Stimulated activated CD4-positive, alpha-beta T cell treated with anti-CD3 and anti-CD28 coated beads, TNF-alpha, amount 100 ng/mL, for 24 hours (primary cell): ENCODE results near the gene GPR83.
"Not testable (repeated sequence)": the region's sequence is repeated elsewhere in the genome, so short reads cannot be mapped to it uniquely, and the experiment has no call there.

Experiments
- DNase-seq, 3 experiments: peaks; one replicate each; pipeline ENCODE4 v3.0.0-alpha.2; 2020; ENCODE audit warnings: low read depth in 3 of 3

Gene GPR83

DNA sequence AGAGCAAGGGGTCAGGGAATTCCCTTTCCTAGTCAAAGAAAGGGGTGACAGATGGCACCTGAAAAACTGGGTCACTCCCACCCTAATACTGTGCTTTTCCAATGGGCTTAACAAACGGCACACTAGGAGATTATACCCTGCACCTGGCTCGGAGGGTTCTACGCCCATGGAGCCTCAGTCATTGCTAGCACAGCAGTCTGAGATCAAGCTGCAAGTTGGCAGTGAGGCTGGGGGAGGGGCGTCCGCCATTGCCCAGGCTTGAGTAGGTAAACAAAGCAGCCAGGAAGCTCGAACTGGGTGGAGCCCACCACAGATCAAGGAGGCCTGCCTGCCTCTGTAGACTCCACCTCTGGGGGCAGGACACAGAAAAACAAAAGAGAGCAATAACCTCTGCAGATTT is 30.6 kb downstream of the GPR83 start:
- DNase-seq = not testable (repeated sequence)

DNA sequence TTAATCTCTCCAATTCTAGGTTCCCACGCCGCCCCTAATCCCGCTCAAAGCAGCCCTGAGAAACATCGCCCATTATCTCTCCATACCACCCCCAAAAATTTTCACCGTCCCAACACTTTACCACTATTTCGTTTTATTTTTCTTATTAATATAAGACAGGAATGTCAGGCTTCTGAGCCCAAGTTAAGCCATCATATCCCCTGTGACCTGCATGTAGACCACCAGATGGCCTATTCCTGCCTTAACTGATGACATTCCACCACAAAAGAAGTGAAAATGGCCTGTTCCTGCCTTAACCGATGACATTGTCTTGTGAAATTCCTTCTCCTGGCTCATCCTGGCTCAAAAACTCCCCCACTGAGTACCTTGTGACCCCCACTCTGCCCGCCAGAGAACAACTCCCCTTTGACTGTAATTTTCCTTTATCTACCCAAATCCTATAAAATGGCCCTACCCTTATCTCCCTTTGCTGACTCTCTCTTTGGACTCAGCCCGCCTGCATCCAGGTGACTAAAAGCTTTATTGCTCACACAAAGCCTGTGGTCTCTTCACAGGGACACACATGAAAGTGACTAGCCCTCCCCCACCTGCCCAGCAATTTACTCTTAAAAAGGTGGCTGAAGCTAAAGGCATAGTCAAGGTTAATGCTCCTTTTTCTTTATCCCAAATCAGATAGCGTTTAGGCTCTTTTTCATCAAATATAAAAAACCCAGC is 50.2 kb downstream of the GPR83 start:
- not testable (repeated sequence) for DNase-seq

DNA sequence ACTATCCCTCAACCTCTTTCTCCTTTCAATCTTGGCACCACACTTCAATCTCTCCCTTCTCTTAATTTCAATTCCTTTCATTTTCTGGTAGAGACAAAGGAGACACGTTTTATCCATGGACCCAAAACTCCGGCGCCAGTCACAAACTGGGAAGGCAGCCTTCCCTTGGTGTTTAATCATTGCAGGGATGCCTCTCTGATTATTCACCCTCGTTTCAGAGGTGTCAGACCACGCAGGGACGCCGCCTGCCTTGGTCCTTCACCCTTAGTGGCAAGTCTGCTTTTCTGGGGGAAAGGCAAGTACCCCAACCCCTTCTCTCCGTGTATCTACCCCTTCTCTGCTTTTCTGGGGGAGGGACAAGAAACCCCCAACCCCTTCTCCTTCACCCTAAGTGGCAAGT is 54.9 kb downstream of the GPR83 start:
- DNase-seq = not testable (repeated sequence)

DNA sequence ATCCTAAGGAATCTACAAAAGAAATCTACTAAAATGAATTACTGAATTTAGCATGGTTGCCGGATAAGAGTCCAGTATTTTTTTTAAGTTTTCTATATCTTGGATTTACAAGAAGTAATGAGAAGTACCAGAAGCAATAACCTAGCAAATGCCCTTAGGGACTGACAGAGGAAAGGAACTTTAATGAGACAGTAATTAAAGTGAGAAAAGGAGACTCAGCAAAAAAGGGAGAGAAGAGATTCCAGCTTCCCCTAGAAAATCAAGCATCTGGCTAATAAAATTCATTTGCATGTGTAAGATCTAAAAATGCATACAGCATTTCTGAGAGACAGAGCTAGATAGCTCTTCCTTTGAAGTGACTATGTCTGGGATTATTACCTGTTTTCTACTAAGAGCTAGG is 57.7 kb downstream of the GPR83 start:
- no peak for DNase-seq

DNA sequence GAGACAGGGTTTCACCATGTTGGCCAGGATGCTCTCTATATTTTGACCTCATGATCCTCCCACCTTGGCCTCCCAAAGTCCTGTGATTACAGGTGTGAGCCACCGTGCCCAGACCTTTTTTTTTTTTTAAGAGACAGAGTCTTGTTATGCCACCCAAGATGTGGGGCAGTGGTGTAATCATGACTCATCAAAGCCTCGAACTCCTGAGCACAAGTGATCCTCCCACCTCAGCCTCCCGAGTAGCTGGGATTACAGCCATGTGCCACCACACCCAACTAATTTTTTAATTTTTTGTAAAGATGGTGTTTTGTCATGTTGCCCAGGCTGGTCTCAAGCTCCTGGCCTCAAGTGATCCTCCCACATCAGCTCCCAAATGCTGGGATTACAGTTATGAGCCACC is 59.0 kb downstream of the GPR83 start:
- no peak for DNase-seq

DNA sequence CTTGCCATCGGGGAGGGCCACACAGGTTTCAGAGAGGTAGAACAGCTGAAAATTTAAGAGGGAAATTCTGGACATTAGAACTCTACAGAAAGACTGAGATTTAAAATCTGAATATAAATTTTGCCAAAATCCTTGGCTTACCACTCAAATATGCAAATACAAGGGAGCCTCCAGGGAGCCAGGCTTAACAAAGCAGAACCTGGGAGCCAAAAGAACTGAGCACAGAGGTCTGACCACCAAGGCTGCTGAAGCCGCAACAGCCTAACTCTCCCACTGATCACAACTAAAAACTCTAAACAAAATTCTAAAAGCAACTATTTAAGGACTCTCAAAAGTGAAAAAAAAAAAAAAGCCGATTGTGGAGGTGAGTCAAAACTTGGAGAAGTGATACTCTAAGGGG is 62.6 kb downstream of the GPR83 start:
- DNase-seq = no peak

DNA sequence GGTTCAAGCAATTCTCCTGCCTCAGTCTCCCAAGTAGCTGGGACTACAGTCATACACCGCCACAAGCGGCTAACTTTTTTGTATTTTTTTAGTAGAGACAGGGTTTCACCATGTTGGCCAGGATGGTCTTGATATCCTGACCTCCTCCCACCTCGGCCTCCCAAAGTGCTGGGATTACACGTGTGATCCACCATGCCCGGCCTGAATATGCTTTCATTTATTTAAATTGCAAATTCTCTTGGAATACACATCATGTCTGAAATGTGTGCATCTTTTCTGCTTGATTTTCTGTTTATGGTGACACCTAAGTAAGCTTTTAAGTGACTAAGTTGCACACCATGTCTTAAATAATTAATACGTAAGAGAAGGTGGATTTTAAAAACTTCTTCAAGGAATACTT is 65.2 kb downstream of the GPR83 start:
- DNase-seq = no peak

DNA sequence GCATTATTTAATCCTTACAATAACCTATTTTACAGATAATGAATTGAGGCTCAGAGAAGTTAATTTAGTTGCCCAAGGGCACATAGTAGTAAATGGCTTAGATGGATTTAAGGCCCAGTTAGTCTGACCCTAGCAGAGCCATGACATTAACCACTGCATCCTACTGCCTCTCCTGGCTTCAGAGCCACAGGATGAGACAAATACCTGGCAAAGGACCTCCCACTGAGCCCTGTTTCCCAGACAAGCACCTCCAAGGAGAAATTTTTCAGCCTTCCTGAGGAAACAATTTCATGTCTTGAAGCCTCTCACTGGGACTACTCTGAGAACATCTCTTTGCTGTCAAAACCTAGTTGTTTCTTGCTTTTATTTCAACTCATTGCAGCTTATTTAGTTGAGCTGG is 68.4 kb downstream of the GPR83 start:
- DNase-seq = no peak

DNA sequence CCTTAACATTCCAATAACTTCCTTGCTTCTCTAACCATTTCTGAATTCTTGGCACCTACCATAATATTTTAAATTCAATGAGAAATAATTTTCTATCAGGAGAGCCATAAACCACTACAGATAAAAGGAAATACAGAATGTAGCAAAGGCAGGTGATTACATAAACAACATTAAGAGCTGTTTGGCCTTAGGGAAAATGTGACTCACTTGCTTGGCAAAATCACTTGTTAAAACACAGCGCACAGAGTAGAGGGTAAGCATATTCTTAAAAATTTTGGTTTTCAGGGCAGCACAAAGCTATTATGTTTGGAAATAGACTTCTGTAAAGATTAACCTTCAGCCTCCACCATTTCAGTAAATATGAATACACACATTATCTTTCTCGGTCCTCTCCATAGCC is 70.4 kb downstream of the GPR83 start:
- DNase-seq = no peak

DNA sequence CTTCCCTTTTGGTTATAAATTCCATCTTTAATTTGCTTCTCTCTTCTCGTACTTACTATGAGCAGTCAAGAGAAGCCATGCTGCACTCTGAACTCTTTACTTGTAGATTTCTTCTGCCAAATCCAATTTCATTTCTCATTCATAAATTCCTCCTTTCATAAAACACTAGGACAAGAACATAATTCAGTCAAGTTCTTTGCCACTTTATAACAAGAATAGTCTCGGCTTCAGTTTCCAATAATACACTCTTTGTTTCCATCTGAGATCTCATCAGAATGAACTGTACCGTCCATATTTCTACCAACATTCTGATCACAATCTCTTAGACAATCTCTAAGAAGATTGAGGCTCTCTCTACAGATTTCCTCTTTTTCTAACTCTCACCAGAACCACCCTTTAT is 71.7 kb downstream of the GPR83 start:
- no peak for DNase-seq

DNA sequence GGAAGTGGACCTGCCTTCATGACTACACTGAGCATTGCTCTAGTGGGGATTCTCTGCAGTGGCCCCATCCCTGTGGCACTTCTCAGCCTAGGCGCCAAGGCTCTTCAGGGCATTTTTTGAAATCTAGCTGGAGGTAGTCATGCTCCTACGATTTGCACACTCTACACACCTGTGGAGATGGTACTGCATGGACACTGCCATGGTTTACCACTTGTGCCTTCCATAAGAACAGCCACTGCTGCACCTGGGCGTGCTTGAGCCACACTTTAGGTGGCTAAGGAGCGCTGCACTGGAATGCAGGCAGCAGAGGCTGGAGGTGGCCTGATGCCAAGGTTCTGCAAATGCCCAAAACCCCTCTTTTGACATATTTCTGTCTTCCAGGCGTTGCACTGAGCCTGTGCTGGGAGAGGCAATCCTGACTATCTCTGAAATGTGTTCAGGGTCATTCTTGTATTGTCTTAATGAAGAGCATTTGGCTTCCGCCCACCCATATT is 72.6 kb downstream of the GPR83 start:
- DNase-seq = no peak
